ENCODE measurements around the gene POC1B.
"Not testable (repeated sequence)": the region's sequence is repeated elsewhere in the genome, so short reads cannot be mapped to it uniquely, and the experiment has no call there.

Gene POC1B

GRCh38 chr12:89461190-89461589, 64.7 kb downstream of the POC1B start:
- 78% methylated on average over 4 of the region's 4 CpGs for WGBS
- Histone ChIP-seq H3K36me3 (ENCODE audit: insufficient read depth, low read length) (no peaks in the 10 kb centered on the region), H3K4me3 (ENCODE audit: low read length) (no peak overlapping the region), H3K9ac (ENCODE audit: low read depth, low read length) (no peak overlapping the region), H3K9me3 (ENCODE audit: insufficient read depth, low read depth, low read length) (no peaks in the 10 kb centered on the region), H3K27ac (ENCODE audit: low read depth, low read length) (no peak overlapping the region), H3K27me3 (ENCODE audit: insufficient read depth, low read length) (no peaks in the 10 kb centered on the region), H3K4me1 (ENCODE audit: insufficient read depth, low read length) (peaks cover 21% of the 10 kb centered on the region)

- H3K4me3 ChIP-seq (ENCODE audit: low read length); H3K9me3 ChIP-seq (ENCODE audit: insufficient read depth, low read depth, low read length); H3K27ac ChIP-seq (ENCODE audit: low read depth, low read length); H3K27me3 ChIP-seq (ENCODE audit: insufficient read depth, low read length); H3K36me3 ChIP-seq (ENCODE audit: insufficient read depth, low read length); H3K9ac ChIP-seq (ENCODE audit: low read depth, low read length): not testable (repeated sequence)
- no CpG with 5 or more reads among the region's 4 CpGs for WGBS
- peaks cover 21% of the 10 kb centered on the region for H3K4me1 ChIP-seq (ENCODE audit: insufficient read depth, low read length)
Observed at GRCh38 chr12:89459279-89459678, 66.6 kb downstream of the POC1B start.

GRCh38 chr12:89456565-89456964, 69.3 kb downstream of the POC1B start:
- Histone ChIP-seq H3K4me1 (ENCODE audit: insufficient read depth, low read length) (peaks cover 47% of the 10 kb centered on the region), H3K9ac (ENCODE audit: low read depth, low read length) (no peak overlapping the region), H3K4me3 (ENCODE audit: low read length) (no peak overlapping the region), H3K36me3 (ENCODE audit: insufficient read depth, low read length) (no peaks in the 10 kb centered on the region), H3K27me3 (ENCODE audit: insufficient read depth, low read length) (no peaks in the 10 kb centered on the region), H3K27ac (ENCODE audit: low read depth, low read length) (no peak overlapping the region), H3K9me3 (ENCODE audit: insufficient read depth, low read depth, low read length) (no peaks in the 10 kb centered on the region)
- no CpG with 5 or more reads among the region's 1 CpG for WGBS

GRCh38 chr12:89454080-89454848, 71.6 kb downstream of the POC1B start:
- no peak overlapping the region for H3K9ac ChIP-seq (ENCODE audit: low read depth, low read length)
- peaks cover 56% of the 10 kb centered on the region for H3K4me1 ChIP-seq (ENCODE audit: insufficient read depth, low read length)
- no peaks in the 10 kb centered on the region for H3K36me3 ChIP-seq (ENCODE audit: insufficient read depth, low read length)
- WGBS = 73% methylated on average over 7 of the region's 7 CpGs
- no peak overlapping the region for H3K4me3 ChIP-seq (ENCODE audit: low read length)
- no peaks in the 10 kb centered on the region for H3K9me3 ChIP-seq (ENCODE audit: insufficient read depth, low read depth, low read length)
- H3K27ac ChIP-seq (ENCODE audit: low read depth, low read length) = peak overlapping the region; percentile 12; the same call in 1 of the 2 replicates
- H3K27me3 ChIP-seq (ENCODE audit: insufficient read depth, low read length) = no peaks in the 10 kb centered on the region

GRCh38 chr12:89453121-89453978, 72.5 kb downstream of the POC1B start:
- no peaks in the 10 kb centered on the region for H3K9me3 ChIP-seq (ENCODE audit: insufficient read depth, low read depth, low read length)
- H3K27ac ChIP-seq (ENCODE audit: low read depth, low read length) = peak overlapping the region; percentile 29
- WGBS = 95% methylated on average over 6 of the region's 6 CpGs
- H3K4me3 ChIP-seq (ENCODE audit: low read length) = no peak overlapping the region
- H3K4me1 ChIP-seq (ENCODE audit: insufficient read depth, low read length) = peaks cover 47% of the 10 kb centered on the region
- no peak overlapping the region; the same call in 1 of the 2 replicates for H3K9ac ChIP-seq (ENCODE audit: low read depth, low read length)
- no peaks in the 10 kb centered on the region for H3K27me3 ChIP-seq (ENCODE audit: insufficient read depth, low read length)
- no peaks in the 10 kb centered on the region for H3K36me3 ChIP-seq (ENCODE audit: insufficient read depth, low read length)

GRCh38 chr12:89451841-89452251, 74.0 kb downstream of the POC1B start:
- Histone ChIP-seq H3K4me1 (ENCODE audit: insufficient read depth, low read length) (peaks cover 43% of the 10 kb centered on the region), H3K9me3 (ENCODE audit: insufficient read depth, low read depth, low read length) (no peaks in the 10 kb centered on the region), H3K4me3 (ENCODE audit: low read length) (peak overlapping the region; percentile 12; the same call in 1 of the 2 replicates), H3K27me3 (ENCODE audit: insufficient read depth, low read length) (no peaks in the 10 kb centered on the region), H3K9ac (ENCODE audit: low read depth, low read length) (peak overlapping the region; percentile 60; the same call in 1 of the 2 replicates), H3K36me3 (ENCODE audit: insufficient read depth, low read length) (no peaks in the 10 kb centered on the region), H3K27ac (ENCODE audit: low read depth, low read length) (peak overlapping the region; percentile 82)
- WGBS = 17% methylated on average over 9 of the region's 9 CpGs

- Histone ChIP-seq H3K4me3 (ENCODE audit: low read length) (no peak overlapping the region), H3K27ac (ENCODE audit: low read depth, low read length) (peak overlapping the region; percentile 82), H3K9ac (ENCODE audit: low read depth, low read length) (peak overlapping the region; percentile 47; the same call in 1 of the 2 replicates)
Observed at GRCh38 chr12:89450907-89451306, 74.9 kb downstream of the POC1B start.

GRCh38 chr12:89448951-89449371, 76.9 kb downstream of the POC1B start:
- no peak overlapping the region for H3K4me3 ChIP-seq (ENCODE audit: low read length)
- H3K36me3 ChIP-seq (ENCODE audit: insufficient read depth, low read length) = no peaks in the 10 kb centered on the region
- no peaks in the 10 kb centered on the region for H3K9me3 ChIP-seq (ENCODE audit: insufficient read depth, low read depth, low read length)
- 95% methylated on average over 2 of the region's 2 CpGs for WGBS
- peaks cover 41% of the 10 kb centered on the region for H3K4me1 ChIP-seq (ENCODE audit: insufficient read depth, low read length)
- H3K27me3 ChIP-seq (ENCODE audit: insufficient read depth, low read length) = no peaks in the 10 kb centered on the region
- H3K9ac ChIP-seq (ENCODE audit: low read depth, low read length) = no peak overlapping the region
- no peak overlapping the region for H3K27ac ChIP-seq (ENCODE audit: low read depth, low read length)

More at GRCh38 chr12:89450907-89451306, 74.9 kb downstream of the POC1B start:
- Histone ChIP-seq H3K27me3 (ENCODE audit: insufficient read depth, low read length) (no peaks in the 10 kb centered on the region), H3K9me3 (ENCODE audit: insufficient read depth, low read depth, low read length) (no peaks in the 10 kb centered on the region), H3K36me3 (ENCODE audit: insufficient read depth, low read length) (no peaks in the 10 kb centered on the region), H3K4me1 (ENCODE audit: insufficient read depth, low read length) (peaks cover 43% of the 10 kb centered on the region)

- Histone ChIP-seq H3K27ac (ENCODE audit: low read depth, low read length) (no peak overlapping the region), H3K4me1 (ENCODE audit: insufficient read depth, low read length) (peaks cover 36% of the 10 kb centered on the region), H3K9me3 (ENCODE audit: insufficient read depth, low read depth, low read length) (no peaks in the 10 kb centered on the region), H3K36me3 (ENCODE audit: insufficient read depth, low read length) (no peaks in the 10 kb centered on the region), H3K4me3 (ENCODE audit: low read length) (no peak overlapping the region), H3K27me3 (ENCODE audit: insufficient read depth, low read length) (no peaks in the 10 kb centered on the region), H3K9ac (ENCODE audit: low read depth, low read length) (no peak overlapping the region)
Observed at GRCh38 chr12:89448526-89448925, 77.3 kb downstream of the POC1B start.

- Histone ChIP-seq H3K4me3 (ENCODE audit: low read length) (no peak overlapping the region), H3K36me3 (ENCODE audit: insufficient read depth, low read length) (0 out of 2 replicates have a peak, but pooled peaks cover 6% of the 10 kb centered on the region), H3K27me3 (ENCODE audit: insufficient read depth, low read length) (no peaks in the 10 kb centered on the region), H3K27ac (ENCODE audit: low read depth, low read length) (no peak overlapping the region), H3K9me3 (ENCODE audit: insufficient read depth, low read depth, low read length) (peaks cover 8% of the 10 kb centered on the region), H3K4me1 (ENCODE audit: insufficient read depth, low read length) (no peaks in the 10 kb centered on the region), H3K9ac (ENCODE audit: low read depth, low read length) (no peak overlapping the region)
- WGBS = 98% methylated on average over 4 of the region's 4 CpGs
Observed at GRCh38 chr12:89439941-89440340, 85.9 kb downstream of the POC1B start.

- Histone ChIP-seq H3K9ac (ENCODE audit: low read depth, low read length) (no peak overlapping the region), H3K36me3 (ENCODE audit: insufficient read depth, low read length) (0 out of 2 replicates have a peak, but pooled peaks cover 6% of the 10 kb centered on the region), H3K27ac (ENCODE audit: low read depth, low read length) (no peak overlapping the region), H3K27me3 (ENCODE audit: insufficient read depth, low read length) (no peaks in the 10 kb centered on the region), H3K4me1 (ENCODE audit: insufficient read depth, low read length) (no peaks in the 10 kb centered on the region), H3K9me3 (ENCODE audit: insufficient read depth, low read depth, low read length) (peaks cover 8% of the 10 kb centered on the region), H3K4me3 (ENCODE audit: low read length) (no peak overlapping the region)
- WGBS = 91% methylated on average over 4 of the region's 4 CpGs
Observed at GRCh38 chr12:89437231-89437630, 88.6 kb downstream of the POC1B start.

All from HUES64 (cell line).